CD4-positive, alpha-beta T cell treated with Interleukin-4 for 4 hours (primary cell): ENCODE results near the gene NUDT13.
A peak's percentile ranks its signal among the peaks of the same experiment; 100 is the strongest.
"Not testable (repeated sequence)": the region's sequence is repeated elsewhere in the genome, so short reads cannot be mapped to it uniquely, and the experiment has no call there.

Experiments used
- DNase-seq: peaks from one replicate; pipeline ENCODE4 v3.0.0-alpha.2; 2020

The NUDT13 gene

GRCh38 chr10:73106301-73106700, 4.0 kb upstream of the NUDT13 start:
- DNase-seq, result no peak

- DNase-seq, result not testable (repeated sequence)
These were observed 1.0 kb upstream of the NUDT13 start for GRCh38 chr10:73109248-73109652.

- not testable (repeated sequence) for DNase-seq
These were observed 1.8 kb downstream of the NUDT13 start for GRCh38 chr10:73112032-73112431.

- no peak for DNase-seq
These were observed 3.3 kb downstream of the NUDT13 start for GRCh38 chr10:73113551-73113950.

- DNase-seq, result no peak
These were observed 5.8 kb downstream of the NUDT13 start for GRCh38 chr10:73116017-73116416.

GRCh38 chr10:73117976-73118743, 7.9 kb downstream of the NUDT13 start:
- no peak for DNase-seq

- no peak for DNase-seq
These were observed 9.2 kb downstream of the NUDT13 start for GRCh38 chr10:73119457-73119856.

- no peak for DNase-seq
These were observed 9.7 kb downstream of the NUDT13 start for GRCh38 chr10:73119952-73120351.

- no peak for DNase-seq
These were observed 16.1 kb downstream of the NUDT13 start for GRCh38 chr10:73126343-73126742.

GRCh38 chr10:73131301-73131700, 21.0 kb downstream of the NUDT13 start:
- no peak for DNase-seq

GRCh38 chr10:73131913-73132686, 21.8 kb downstream of the NUDT13 start:
- DNase-seq, result no peak

- no peak for DNase-seq
These were observed 24.5 kb downstream of the NUDT13 start for GRCh38 chr10:73134727-73135126.

GRCh38 chr10:73136627-73137026, 26.4 kb downstream of the NUDT13 start:
- DNase-seq, result no peak

- no peak for DNase-seq
These were observed 29.0 kb downstream of the NUDT13 start for GRCh38 chr10:73139251-73139650.

GRCh38 chr10:73141603-73142002, 31.3 kb downstream of the NUDT13 start:
- no peak for DNase-seq

GRCh38 chr10:73150633-73151413, 40.6 kb downstream of the NUDT13 start:
- DNase-seq, result not testable (repeated sequence)

GRCh38 chr10:73152009-73152408, 41.8 kb downstream of the NUDT13 start:
- no peak for DNase-seq

- DNase-seq, result no peak
These were observed 45.8 kb downstream of the NUDT13 start for GRCh38 chr10:73156054-73156453.

GRCh38 chr10:73159038-73159648, 48.9 kb downstream of the NUDT13 start:
- peak; percentile 65 for DNase-seq

- no peak for DNase-seq
These were observed 50.8 kb downstream of the NUDT13 start for GRCh38 chr10:73161079-73161478.

- no peak for DNase-seq
These were observed 51.4 kb downstream of the NUDT13 start for GRCh38 chr10:73161662-73162061.

GRCh38 chr10:73163096-73163495, 52.8 kb downstream of the NUDT13 start:
- DNase-seq, result no peak

GRCh38 chr10:73166972-73167371, 56.7 kb downstream of the NUDT13 start:
- no peak for DNase-seq
